Tibial nerve (tissue), 4 donors: Measurements from ENCODE around the gene NXPH1. TPM values are rescaled to one million over a fixed set of nuclear protein-coding genes. Genes with fewer than 3 reads are reported as not detected.

Source experiments
- DNase-seq, 2 donors: peaks; one replicate each; pipeline ENCODE4 v3.0.0-alpha.2; 2019; ENCODE audit warnings: low spot score in 2 of 2
- H3K27ac ChIP-seq, 4 donors: fragments of 200-600 bp; sonication (generic) in 3 of 4; one replicate each; pipeline ENCODE4 v1.5.1; 2017 to 2019; ENCODE audit warnings: mild to moderate bottlenecking in 1 of 4
- H3K27me3 ChIP-seq, 2 donors: fragments of 200-600 bp; sonication (generic) in 1 of 2; one replicate each; pipeline versions ENCODE4 v1.5.1 to v1.6.0; 2017 to 2019
- H3K36me3 ChIP-seq, 3 donors: fragments of 200-600 bp; sonication (generic); one replicate each; pipeline ENCODE4 v1.5.1; 2018 to 2019
- H3K4me1 ChIP-seq, 4 donors: fragments of 200-600 bp; sonication (generic) in 3 of 4; one replicate each; pipeline ENCODE4 v1.5.1; 2017 to 2019
- H3K4me3 ChIP-seq, 4 donors: fragments of 200-600 bp; sonication (generic) in 3 of 4; one replicate each; pipeline ENCODE4 v1.5.1; 2017 to 2019; ENCODE audit warnings: mild to moderate bottlenecking in 1 of 4, moderate library complexity in 1 of 4
- H3K9me3 ChIP-seq, 4 donors: fragments of 200-600 bp; sonication (generic) in 3 of 4; one replicate each; pipeline ENCODE4 v1.5.1; 2017 to 2019
- CTCF ChIP-seq, 5 experiments: fragments of 200-600 bp in 3 of 5; fragments of 450-650 bp in 2 of 5; sonication (generic) in 3 of 5; IDR thresholded peaks; one replicate each; pipeline ENCODE4 v1.5.1; 2016 to 2019; ENCODE audit warnings: antibody characterized with exemption in 5 of 5, mild to moderate bottlenecking in 3 of 5, moderate library complexity in 2 of 5
- EP300 ChIP-seq, 2 donors: sonication (generic); formaldehyde crosslinking; IDR thresholded peaks; one replicate each; pipeline ENCODE4 v1.6.1; 2017; ENCODE audit warnings: antibody characterized with exemption in 2 of 2, mild to moderate bottlenecking in 1 of 2
- POLR2A ChIP-seq, 2 donors: fragments of 450-650 bp; IDR thresholded peaks; one replicate each; pipeline ENCODE4 v1.6.1; 2017; ENCODE audit warnings: antibody characterized with exemption in 2 of 2, mild to moderate bottlenecking in 2 of 2, moderate library complexity in 2 of 2
- WGBS, 2 donors: methylation state at CpG; one replicate each; pipeline ENCODE4 v1.1.5; 2018; 5-methylcytosine and 5-hydroxymethylcytosine counted together
- total RNA-seq, 4 donors: library from RNA; depleted of rRNA; stranded (reverse); fragments of >200 nt; gene quantifications; one replicate each; pipeline ENCODE4 v1.1.0, GENCODE V29; 2016

Gene NXPH1
- total RNA-seq, 4 donors from 2014 or later, result not detected

GRCh38 chr7:8612584-8612983 lies 179.2 kb downstream of the NXPH1 start:
- Histone ChIP-seq H3K4me3 (no peak overlapping the region), H3K36me3 (no peaks in the 10 kb centered on the region), H3K27me3 (no peaks in the 10 kb centered on the region), H3K4me1 (no peaks in the 10 kb centered on the region), H3K27ac (no peak overlapping the region), H3K9me3 (no peaks in the 10 kb centered on the region)
- 23 to 26% methylated on average over 1 of the region's 1 CpG for WGBS, 2 donors
- DNase-seq, result no peak
- no peak for TF ChIP-seq EP300 (IDR thresholded peaks at IDR 0.05)
- no peak for TF ChIP-seq CTCF (IDR thresholded peaks at IDR 0.05)

GRCh38 chr7:8613191-8613590 lies 179.8 kb downstream of the NXPH1 start:
- Histone ChIP-seq H3K4me1 (no peaks in the 10 kb centered on the region), H3K27ac (no peak overlapping the region), H3K4me3 (no peak overlapping the region), H3K9me3 (no peaks in the 10 kb centered on the region), H3K27me3 (no peaks in the 10 kb centered on the region), H3K36me3 (no peaks in the 10 kb centered on the region)
- no peak for TF ChIP-seq POLR2A (IDR thresholded peaks at IDR 0.05)
- no peak for TF ChIP-seq CTCF (IDR thresholded peaks at IDR 0.05)
- TF ChIP-seq EP300 (IDR thresholded peaks at IDR 0.05), result no peak
- 57 to 71% methylated on average over 2 of the region's 2 CpGs for WGBS, 2 donors
- no peak for DNase-seq

GRCh38 chr7:8615019-8615418 lies 181.6 kb downstream of the NXPH1 start:
- no peak overlapping the region for H3K4me3 ChIP-seq
- no peaks in the 10 kb centered on the region for H3K36me3 ChIP-seq
- no peak overlapping the region for H3K27ac ChIP-seq
- no peaks in the 10 kb centered on the region for H3K9me3 ChIP-seq
- no peak for DNase-seq
- no peaks in the 10 kb centered on the region for H3K4me1 ChIP-seq
- no peak for TF ChIP-seq EP300 (IDR thresholded peaks at IDR 0.05)
- TF ChIP-seq POLR2A (IDR thresholded peaks at IDR 0.05), result no peak
- TF ChIP-seq CTCF (IDR thresholded peaks at IDR 0.05), result no peak
- no peaks in the 10 kb centered on the region for H3K27me3 ChIP-seq
- 55 to 57% methylated on average over 5 of the region's 5 CpGs for WGBS, 2 donors

- no peak overlapping the region for H3K4me3 ChIP-seq
- no peaks in the 10 kb centered on the region for H3K9me3 ChIP-seq
- no peak overlapping the region for H3K27ac ChIP-seq
- no peaks in the 10 kb centered on the region for H3K27me3 ChIP-seq
- WGBS, 2 donors, result 50 to 51% methylated on average over 1 of the region's 1 CpG
- no peak for DNase-seq
- no peaks in the 10 kb centered on the region for H3K4me1 ChIP-seq
- H3K36me3 ChIP-seq, result no peaks in the 10 kb centered on the region
- TF ChIP-seq CTCF (IDR thresholded peaks at IDR 0.05) (no peak), EP300 (IDR thresholded peaks at IDR 0.05) (no peak), POLR2A (IDR thresholded peaks at IDR 0.05) (no peak)
Measured at GRCh38 chr7:8618441-8619070, 185.1 kb downstream of the NXPH1 start.

GRCh38 chr7:8620169-8620568 lies 186.8 kb downstream of the NXPH1 start:
- no peak for DNase-seq
- no peaks in the 10 kb centered on the region for H3K4me1 ChIP-seq
- no peaks in the 10 kb centered on the region for H3K36me3 ChIP-seq
- no peak overlapping the region for H3K4me3 ChIP-seq
- H3K9me3 ChIP-seq, result no peaks in the 10 kb centered on the region
- H3K27ac ChIP-seq, result no peak overlapping the region
- WGBS, 2 donors, result 25 to 39% methylated on average over 1 of the region's 1 CpG
- TF ChIP-seq POLR2A (IDR thresholded peaks at IDR 0.05) (no peak), CTCF (IDR thresholded peaks at IDR 0.05) (no peak), EP300 (IDR thresholded peaks at IDR 0.05) (no peak)
- no peaks in the 10 kb centered on the region for H3K27me3 ChIP-seq
